Retinal pigment epithelial cell (primary cell): ENCODE measurements around the gene NFE2L3.

Source experiments
- DNase-seq: peaks from one replicate; pipeline ENCODE4 v3.0.0-alpha.2; 2010; ENCODE audit warnings: low read depth
- H3K4me3 ChIP-seq: 2 replicates; pipeline ENCODE4 v1.5.1; 2011; ENCODE audit warnings: mild to moderate bottlenecking, low read length, control low read depth, moderate library complexity
- CTCF ChIP-seq: conservative IDR thresholded peaks from 2 replicates; pipeline ENCODE4 v1.5.1; 2011; ENCODE audit warnings: low read depth, low read length, control low read depth, inconsistent platforms

Gene NFE2L3

GRCh38 chr7:26135551-26135950, 16.4 kb upstream of the NFE2L3 start:
- no peak overlapping the region for H3K4me3 ChIP-seq
- DNase-seq = no peak
- no peak for TF ChIP-seq CTCF

DNA sequence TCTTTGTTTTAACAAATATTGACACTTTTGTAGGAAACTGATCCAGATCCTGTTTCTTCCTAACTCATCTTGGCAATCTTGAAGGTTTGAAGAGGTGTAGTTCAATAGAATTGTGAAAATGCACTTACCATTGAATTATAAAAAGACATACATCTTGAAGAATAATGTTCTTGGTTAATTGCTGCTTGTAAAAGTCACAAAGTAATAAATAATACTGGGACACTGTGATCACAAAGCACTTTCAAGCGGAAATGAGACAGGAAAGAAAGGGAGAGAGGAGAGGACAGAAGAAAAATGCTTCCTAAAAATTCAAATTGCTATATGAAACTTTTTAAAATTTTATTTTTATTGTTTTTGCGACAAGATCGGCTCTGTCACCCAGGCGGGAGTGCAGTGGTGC, 15.2 kb upstream of the NFE2L3 start:
- DNase-seq = no peak
- no peak overlapping the region for H3K4me3 ChIP-seq
- no peak for TF ChIP-seq CTCF

DNA sequence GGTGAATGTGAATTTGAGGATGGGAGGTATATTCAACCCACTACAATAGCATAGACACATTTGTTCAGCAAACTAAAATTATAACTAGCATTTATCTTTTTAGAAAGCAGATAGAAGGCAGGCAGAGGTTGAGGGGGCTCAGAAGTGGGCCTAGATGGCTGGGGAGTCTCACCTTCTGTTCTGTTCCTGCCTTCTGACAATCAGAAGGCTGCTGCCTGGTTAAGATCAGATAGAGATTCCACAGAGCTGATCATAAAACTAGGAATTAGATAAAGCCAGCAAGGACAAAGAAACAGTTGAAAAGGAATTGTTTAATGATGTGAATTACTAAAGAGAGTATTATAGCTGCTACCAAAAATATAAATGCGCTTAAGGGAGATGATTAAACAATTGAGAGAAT, 11.6 kb upstream of the NFE2L3 start:
- no peak for DNase-seq
- no peak overlapping the region for H3K4me3 ChIP-seq
- TF ChIP-seq CTCF = no peak

DNA sequence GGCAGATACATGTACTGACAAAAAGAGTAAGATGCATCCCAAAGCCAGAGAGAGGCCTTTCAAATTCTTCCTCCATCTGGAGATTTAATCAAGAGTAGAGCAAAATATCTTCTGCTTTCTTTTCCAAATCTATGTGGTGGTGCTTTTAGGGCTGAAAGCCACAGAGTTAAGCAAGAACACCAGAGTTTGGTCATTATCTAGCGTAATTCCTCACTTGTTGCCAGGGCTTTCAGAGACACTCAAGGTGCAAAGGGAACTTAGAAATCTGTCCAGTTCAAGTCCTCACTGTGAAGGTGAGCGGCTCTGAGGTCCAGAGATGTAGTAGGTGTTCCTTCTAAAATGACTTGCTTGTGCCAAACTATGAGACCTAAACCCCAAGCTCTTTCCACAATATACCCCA, 10.9 kb upstream of the NFE2L3 start:
- TF ChIP-seq CTCF = no peak
- H3K4me3 ChIP-seq = no peak overlapping the region
- DNase-seq = no peak

DNA sequence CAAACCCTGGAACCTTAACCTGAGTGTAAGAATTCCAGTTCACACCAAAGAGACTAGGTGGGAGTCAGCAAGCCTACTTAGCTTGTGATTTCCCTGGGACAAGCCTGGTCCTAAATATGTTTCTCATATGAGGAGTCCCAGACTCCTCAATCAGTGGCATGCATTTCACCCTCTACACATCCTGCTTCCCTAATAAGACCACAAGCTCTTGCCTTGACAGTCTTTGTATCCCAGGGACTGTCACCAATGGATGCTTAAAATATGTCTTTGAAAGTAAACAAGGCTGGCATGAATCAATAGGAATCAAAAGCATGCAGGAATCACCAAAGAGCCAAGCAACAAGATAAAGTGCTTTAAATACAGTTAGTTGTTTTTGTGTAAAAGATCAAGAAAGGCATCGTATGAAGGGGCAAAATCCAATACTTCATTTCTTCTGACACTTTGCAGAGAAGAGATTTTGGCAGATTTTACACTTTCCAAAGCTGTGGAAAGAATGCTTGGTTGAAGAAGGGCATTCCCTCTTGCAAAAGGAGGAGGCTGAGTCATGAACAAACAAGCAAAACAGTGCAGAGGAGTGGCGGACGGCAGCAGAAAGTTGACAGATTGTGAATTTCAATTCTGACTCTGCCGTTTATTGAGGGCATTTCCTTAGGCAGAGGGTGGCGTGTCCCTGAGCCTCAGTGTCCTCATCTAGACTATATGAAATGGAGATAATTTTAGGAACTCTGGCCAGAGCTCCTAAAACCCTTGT, 8.5 kb upstream of the NFE2L3 start:
- TF ChIP-seq CTCF = no peak
- DNase-seq = no peak
- H3K4me3 ChIP-seq = no peak overlapping the region

GRCh38 chr7:26144184-26145080, 7.6 kb upstream of the NFE2L3 start:
- no peak for DNase-seq
- no peak overlapping the region for H3K4me3 ChIP-seq
- no peak for TF ChIP-seq CTCF
